ENCODE results near the gene PVRIG. TPM values are rescaled to one million over a fixed set of nuclear protein-coding genes. Genes with fewer than 3 reads are reported as not detected.
A peak's percentile ranks its signal among the peaks of the same experiment; 100 is the strongest.

PVRIG gene
- total and polyA plus RNA-seq, 9 of the 15 experiments (the other 6 are each of a cell fraction or from before 2014, with no cell fraction given) = 0.16 to 0.64 TPM; not detected in 7

GRCh38 chr7:100190048-100190711 is 29.6 kb upstream of the PVRIG start (continued):
- TF ChIP-seq ZNF280A (IDR thresholded peaks at IDR 0.05; ENCODE audit: low read depth, partially characterized antibody) = no peak
- 0 out of 2 replicates have a peak, but pooled peaks have one; percentile 43 for TF ChIP-seq ZNF444 (CRISPR knock-in tag; IDR thresholded peaks at IDR 0.05)
- TF ChIP-seq MBD2 (IDR thresholded peaks at IDR 0.05; ENCODE audit: borderline replicate concordance, low read depth) = no peak
- TF ChIP-seq ARNT (IDR thresholded peaks at IDR 0.05) = peak in 1 of 2 experiments; percentile 72; a peak in 1 of 4 replicates
- no peak for TF ChIP-seq LCOR (CRISPR knock-in tag; IDR thresholded peaks at IDR 0.05)
- TF ChIP-seq ATF1 (CRISPR knock-in tag; IDR thresholded peaks at IDR 0.05) = no peak
- TF ChIP-seq ATF1 (tag; IDR thresholded peaks at IDR 0.05) = no peak
- TF ChIP-seq TCF7 (IDR thresholded peaks at IDR 0.05; ENCODE audit: borderline replicate concordance) = no peak
- no peak for TF ChIP-seq SIN3B (IDR thresholded peaks at IDR 0.05; ENCODE audit: low read depth)
- 0 out of 2 replicates have a peak, but pooled peaks have one; percentile 62 for TF ChIP-seq SMARCA5 (IDR thresholded peaks at IDR 0.05)
- TF ChIP-seq MAFK (IDR thresholded peaks at IDR 0.05; ENCODE audit: low read length) = no peak
- TF ChIP-seq ZNF398 (CRISPR knock-in tag; IDR thresholded peaks at IDR 0.05) = no peak
- no peak for TF ChIP-seq FOS (IDR thresholded peaks at IDR 0.05; ENCODE audit: extremely low read depth, insufficient read length)
- TF ChIP-seq TCFL5 (CRISPR knock-in tag; conservative IDR thresholded peaks at IDR 0.05) = no peak
- TF ChIP-seq ARID3A (IDR thresholded peaks at IDR 0.05; ENCODE audit: borderline replicate concordance, low read depth, low read length) = peak; percentile 71; the same call in 1 of the 2 replicates
- TF ChIP-seq TGIF2 (CRISPR knock-in tag; IDR thresholded peaks at IDR 0.05) = no peak
- TF ChIP-seq SAFB (IDR thresholded peaks at IDR 0.05; ENCODE audit: borderline replicate concordance, low read depth, low read length) = no peak
- TF ChIP-seq ZNF778 (CRISPR knock-in tag; IDR thresholded peaks at IDR 0.05) = no peak
- no peak for TF ChIP-seq HSF4 (CRISPR knock-in tag; IDR thresholded peaks at IDR 0.05; ENCODE audit: borderline replicate concordance)
- no peak for TF ChIP-seq ZC3H4 (CRISPR knock-in tag; IDR thresholded peaks at IDR 0.05; ENCODE audit: borderline replicate concordance)
- no peak for TF ChIP-seq HDAC6 (IDR thresholded peaks at IDR 0.05; ENCODE audit: low read depth, low read length)
- no peak for TF ChIP-seq ZNF311 (CRISPR knock-in tag; IDR thresholded peaks at IDR 0.05)
- 0 out of 2 replicates have a peak, but pooled peaks have one; percentile 45 for TF ChIP-seq ZNF76 (CRISPR knock-in tag; IDR thresholded peaks at IDR 0.05; ENCODE audit: borderline replicate concordance)
- TF ChIP-seq EHMT2 (IDR thresholded peaks at IDR 0.05) = no peak

Measured in K562 (cell line).